CD4-positive, alpha-beta T cell treated with Interleukin-2 at 100 ng/mL for 4 hours (primary cell): Measurements from ENCODE around the gene ALKBH8.
"Not testable (repeated sequence)": the region's sequence is repeated elsewhere in the genome, so short reads cannot be mapped to it uniquely, and the experiment has no call there.

Experiments used
- DNase-seq: peaks from one replicate; pipeline ENCODE4 v3.0.0-alpha.2; 2020; ENCODE audit warnings: low spot score

The ALKBH8 gene

GRCh38 chr11:107576497-107577345, 11.2 kb upstream of the ALKBH8 start:
- peak; percentile 53 for DNase-seq

GRCh38 chr11:107573438-107573837, 7.9 kb upstream of the ALKBH8 start:
- no peak for DNase-seq

GRCh38 chr11:107570015-107570414, 4.5 kb upstream of the ALKBH8 start:
- DNase-seq = no peak

- DNase-seq = no peak
Measured at GRCh38 chr11:107567739-107568335, 2.3 kb upstream of the ALKBH8 start.

- no peak for DNase-seq
Measured at GRCh38 chr11:107566569-107566968, 1.0 kb upstream of the ALKBH8 start.

- not testable (repeated sequence) for DNase-seq
Measured at GRCh38 chr11:107565955-107566501, 493 bp upstream of the ALKBH8 start.

- DNase-seq = no peak
Measured at GRCh38 chr11:107564877-107565218, 687 bp downstream of the ALKBH8 start.

GRCh38 chr11:107563702-107564101, 1.8 kb downstream of the ALKBH8 start:
- DNase-seq = peak; percentile 47

- DNase-seq = no peak
Measured at GRCh38 chr11:107562647-107563208, 2.8 kb downstream of the ALKBH8 start.

- DNase-seq = no peak
Measured at GRCh38 chr11:107561688-107562087, 3.8 kb downstream of the ALKBH8 start.

- no peak for DNase-seq
Measured at GRCh38 chr11:107550304-107550703, 15.2 kb downstream of the ALKBH8 start.

- DNase-seq = no peak
Measured at GRCh38 chr11:107549954-107550285, 15.6 kb downstream of the ALKBH8 start.

- peak; percentile 62 for DNase-seq
Measured at GRCh38 chr11:107549253-107549953, 16.1 kb downstream of the ALKBH8 start.

- DNase-seq = no peak
Measured at GRCh38 chr11:107547961-107548360, 17.6 kb downstream of the ALKBH8 start.

GRCh38 chr11:107545101-107545514, 20.4 kb downstream of the ALKBH8 start:
- no peak for DNase-seq

GRCh38 chr11:107538821-107539220, 26.7 kb downstream of the ALKBH8 start:
- DNase-seq = no peak

- DNase-seq = no peak
Measured at GRCh38 chr11:107538239-107538638, 27.3 kb downstream of the ALKBH8 start.

- DNase-seq = not testable (repeated sequence)
Measured at GRCh38 chr11:107537155-107537554, 28.4 kb downstream of the ALKBH8 start.

- no peak for DNase-seq
Measured at GRCh38 chr11:107526197-107526596, 39.3 kb downstream of the ALKBH8 start.

- DNase-seq = no peak
Measured at GRCh38 chr11:107508858-107509244, 56.7 kb downstream of the ALKBH8 start.

- DNase-seq = no peak
Measured at GRCh38 chr11:107508201-107508857, 57.2 kb downstream of the ALKBH8 start.

- no peak for DNase-seq
Measured at GRCh38 chr11:107505647-107506225, 59.8 kb downstream of the ALKBH8 start.
